ENCODE data around the gene DOLPP1.

GRCh38 chr9:129060991-129061390, 19.9 kb upstream of the DOLPP1 start:
- no peak for TF ChIP-seq CTCF (IDR thresholded peaks at IDR 0.05)
- TF ChIP-seq POLR2A (IDR thresholded peaks at IDR 0.05) = no peak
